SU-DHL-6 (cell line): Measurements from ENCODE around the gene RUNX2.

Experiments used
- H2AFZ ChIP-seq: fragments of 200-600 bp; sonication (generic); 2 replicates; pipeline ENCODE4 v1.6.1; 2014; ENCODE audit warnings: low read depth, mild to moderate bottlenecking, moderate library complexity, mixed read lengths, antibody characterized with exemption, low read length; ENCODE audit not compliant: severe bottlenecking
- H3F3A ChIP-seq: fragments of 200-600 bp; shearing (Covaris generic); 2 replicates; pipeline ENCODE4 v1.6.0; 2016; ENCODE audit warnings: antibody characterized with exemption, mild to moderate bottlenecking; ENCODE audit not compliant: insufficient read depth
- H3K27ac ChIP-seq: fragments of 200-600 bp; sonication (generic); 2 replicates; pipeline ENCODE4 v1.5.1; 2016; ENCODE audit warnings: low read depth, mild to moderate bottlenecking, low read length, moderate library complexity, mixed read lengths
- H3K27me3 ChIP-seq: fragments of 200-600 bp; sonication (generic), shearing (Covaris generic); 2 replicates; pipeline ENCODE4 v1.6.0; 2014; ENCODE audit warnings: mild to moderate bottlenecking, low read length
- H3K36me3 ChIP-seq: fragments of 200-600 bp; sonication (generic); 2 replicates; pipeline ENCODE4 v1.6.1; 2014; ENCODE audit warnings: mild to moderate bottlenecking, low read length, mixed read lengths
- H3K4me2 ChIP-seq: fragments of 300-600, 200-600 bp; shearing (Covaris generic), sonication (generic); 2 replicates; pipeline ENCODE4 v1.6.0; 2014; ENCODE audit warnings: low read length, low read depth, mild to moderate bottlenecking; ENCODE audit not compliant: poor library complexity, severe bottlenecking
- H3K4me3 ChIP-seq: fragments of 200-600 bp; sonication (generic); 2 replicates; pipeline ENCODE4 v1.5.1; 2014; ENCODE audit warnings: antibody characterized with exemption, low read length, mild to moderate bottlenecking, mixed read lengths; ENCODE audit not compliant: insufficient read depth, poor library complexity, severe bottlenecking
- H3K79me2 ChIP-seq: fragments of 200-600 bp; sonication (generic); 2 replicates; pipeline ENCODE4 v1.6.1; 2014; ENCODE audit warnings: mild to moderate bottlenecking, low read length, moderate library complexity; ENCODE audit not compliant: insufficient read depth
- H3K9ac ChIP-seq: fragments of 200-600 bp; sonication (generic); 2 replicates; pipeline ENCODE4 v1.7.0; 2014; ENCODE audit warnings: mild to moderate bottlenecking, low read length
- H3K9me2 ChIP-seq: fragments of 200-600 bp; sonication (generic); replicated peaks from 2 replicates; pipeline ENCODE4 v1.6.1; 2014; ENCODE audit warnings: low read length; ENCODE audit not compliant: insufficient read depth
- H3K9me3 ChIP-seq: fragments of 200-600 bp; sonication (generic); 2 replicates; pipeline ENCODE4 v1.6.1; 2014; ENCODE audit warnings: low read length, mixed read lengths; ENCODE audit not compliant: insufficient read depth
- H4K20me1 ChIP-seq: fragments of 200-600 bp; sonication (generic); 2 replicates; pipeline ENCODE4 v1.6.1; 2014; ENCODE audit warnings: low read depth, mild to moderate bottlenecking, antibody characterized with exemption, low read length, moderate library complexity, mixed read lengths
- EZH2phosphoT487 ChIP-seq: fragments of 200-600 bp; sonication (generic), shearing (Covaris generic); conservative IDR thresholded peaks from 2 replicates; pipeline ENCODE4 v1.6.1; 2018; ENCODE audit warnings: mild to moderate bottlenecking, antibody characterized with exemption, low read length, moderate library complexity, mixed read lengths
- TF ChIP-seq, protein P1 (sequence below): fragments of 200-600 bp; sonication (generic); IDR thresholded peaks from one replicate; pipeline ENCODE4 v1.5.1; 2017; ENCODE audit warnings: antibody characterized with exemption, mild to moderate bottlenecking, low read length, moderate library complexity; ENCODE audit not compliant: insufficient read depth, poor library complexity, severe bottlenecking

RUNX2 gene

DNA sequence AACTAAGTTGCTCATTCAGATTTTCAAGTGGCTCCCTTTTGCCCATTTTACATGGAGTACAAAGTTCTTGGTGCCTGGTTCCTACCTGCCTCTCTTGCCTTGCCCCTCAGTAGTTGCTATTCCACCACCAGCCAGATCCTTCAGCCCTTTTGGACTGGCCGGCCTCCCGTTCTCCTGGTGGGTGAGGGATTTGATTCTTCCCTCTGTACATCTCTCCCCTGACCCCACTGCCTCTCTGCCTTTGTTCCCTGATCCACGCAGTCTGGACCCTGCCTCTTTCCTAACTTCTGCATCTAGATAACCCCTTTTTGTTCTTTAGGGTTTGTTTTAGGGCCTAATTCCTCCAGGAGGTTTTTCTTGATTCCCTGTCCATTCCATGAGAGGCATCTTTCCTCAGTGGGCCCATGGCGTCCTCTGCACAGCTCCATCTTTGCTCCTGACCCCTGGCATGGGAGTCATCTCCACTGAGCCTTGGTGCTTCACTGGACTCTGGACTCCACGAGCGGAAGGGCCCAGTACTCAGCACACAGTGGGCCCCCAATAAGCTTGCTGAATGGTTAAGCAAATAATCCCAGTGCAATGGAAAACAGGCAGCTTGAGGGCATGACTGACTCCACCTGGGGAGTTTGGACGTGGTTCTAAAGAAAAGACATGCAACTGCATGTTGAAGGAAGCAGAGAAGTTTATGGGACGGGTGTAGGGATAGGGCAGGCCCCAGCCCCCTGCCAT lies 358.9 kb downstream of the RUNX2 start:
- peaks cover 14% of the 10 kb centered on the region; the same call in 1 of the 2 replicates for H3K9me3 ChIP-seq
- peaks cover 4% of the 10 kb centered on the region; the same call in 1 of the 2 replicates for H3F3A ChIP-seq
- no peak overlapping the region for H3K27ac ChIP-seq
- H3K4me3 ChIP-seq: no peak overlapping the region
- H3K36me3 ChIP-seq: 0 out of 2 replicates have a peak, but pooled peaks cover 4% of the 10 kb centered on the region
- H2AFZ ChIP-seq: no peak overlapping the region
- H3K9ac ChIP-seq: no peak overlapping the region
- TF ChIP-seq, protein P1, sequence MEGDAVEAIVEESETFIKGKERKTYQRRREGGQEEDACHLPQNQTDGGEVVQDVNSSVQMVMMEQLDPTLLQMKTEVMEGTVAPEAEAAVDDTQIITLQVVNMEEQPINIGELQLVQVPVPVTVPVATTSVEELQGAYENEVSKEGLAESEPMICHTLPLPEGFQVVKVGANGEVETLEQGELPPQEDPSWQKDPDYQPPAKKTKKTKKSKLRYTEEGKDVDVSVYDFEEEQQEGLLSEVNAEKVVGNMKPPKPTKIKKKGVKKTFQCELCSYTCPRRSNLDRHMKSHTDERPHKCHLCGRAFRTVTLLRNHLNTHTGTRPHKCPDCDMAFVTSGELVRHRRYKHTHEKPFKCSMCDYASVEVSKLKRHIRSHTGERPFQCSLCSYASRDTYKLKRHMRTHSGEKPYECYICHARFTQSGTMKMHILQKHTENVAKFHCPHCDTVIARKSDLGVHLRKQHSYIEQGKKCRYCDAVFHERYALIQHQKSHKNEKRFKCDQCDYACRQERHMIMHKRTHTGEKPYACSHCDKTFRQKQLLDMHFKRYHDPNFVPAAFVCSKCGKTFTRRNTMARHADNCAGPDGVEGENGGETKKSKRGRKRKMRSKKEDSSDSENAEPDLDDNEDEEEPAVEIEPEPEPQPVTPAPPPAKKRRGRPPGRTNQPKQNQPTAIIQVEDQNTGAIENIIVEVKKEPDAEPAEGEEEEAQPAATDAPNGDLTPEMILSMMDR: no peak
- no peak for TF ChIP-seq EZH2phosphoT487
- H3K27me3 ChIP-seq: no peaks in the 10 kb centered on the region
- no peaks in the 10 kb centered on the region for H4K20me1 ChIP-seq
- no peaks in the 10 kb centered on the region for H3K79me2 ChIP-seq
- no peaks in the 10 kb centered on the region for H3K9me2 ChIP-seq
- no peak overlapping the region for H3K4me2 ChIP-seq

DNA sequence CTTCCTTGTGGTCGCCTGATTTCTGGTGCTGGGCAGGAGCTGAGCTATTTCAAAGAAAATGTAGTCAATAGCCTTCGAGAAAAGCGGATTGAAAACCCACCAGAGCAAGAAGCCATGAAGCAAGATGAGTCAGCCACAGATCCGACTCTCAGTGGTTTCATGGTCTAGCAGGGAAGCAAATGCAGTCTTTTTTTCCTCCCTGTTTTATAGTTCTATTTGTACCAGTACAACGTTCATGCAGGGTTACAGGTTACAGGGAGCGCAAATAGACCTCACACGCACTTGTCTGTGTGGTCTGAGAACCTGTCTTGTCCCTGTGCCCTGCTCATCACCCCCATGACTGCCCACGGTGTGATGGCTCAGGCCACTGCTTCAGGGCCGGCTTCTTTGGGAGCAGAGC lies 359.4 kb downstream of the RUNX2 start:
- Histone ChIP-seq H2AFZ (no peak overlapping the region), H3K9me2 (no peaks in the 10 kb centered on the region), H3K27ac (no peak overlapping the region), H3K27me3 (no peaks in the 10 kb centered on the region), H3K4me3 (no peak overlapping the region), H3K4me2 (no peak overlapping the region), H4K20me1 (no peaks in the 10 kb centered on the region), H3K79me2 (no peaks in the 10 kb centered on the region), H3F3A (no peaks in the 10 kb centered on the region), H3K9ac (no peak overlapping the region), H3K36me3 (no peaks in the 10 kb centered on the region), H3K9me3 (0 out of 2 replicates have a peak, but pooled peaks cover 9% of the 10 kb centered on the region)
- no peak for TF ChIP-seq EZH2phosphoT487
- TF ChIP-seq, protein P1: no peak

DNA sequence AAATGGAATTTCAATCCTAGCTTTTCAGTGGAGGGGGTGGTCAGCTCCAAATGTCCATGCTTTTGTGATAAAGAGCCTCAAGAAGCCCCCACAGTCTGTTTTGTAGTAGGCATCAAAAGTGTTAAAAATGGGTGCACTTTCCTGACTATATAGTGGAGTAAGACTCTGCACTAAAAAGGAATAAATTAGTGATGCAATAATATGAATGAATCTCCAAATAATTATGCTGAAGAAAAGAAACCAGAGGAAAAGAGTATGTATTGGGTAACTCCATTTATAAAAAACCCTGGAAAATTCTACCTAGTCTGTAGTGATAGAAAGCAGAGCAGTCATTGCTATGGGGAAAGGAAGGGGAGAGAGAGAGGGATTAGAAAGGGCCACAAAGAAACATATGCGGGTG lies 360.1 kb downstream of the RUNX2 start:
- no peak overlapping the region for H3K27ac ChIP-seq
- H4K20me1 ChIP-seq: no peaks in the 10 kb centered on the region
- H3K27me3 ChIP-seq: no peaks in the 10 kb centered on the region
- H3K4me3 ChIP-seq: no peak overlapping the region
- H3K36me3 ChIP-seq: no peaks in the 10 kb centered on the region
- H3K9me3 ChIP-seq: 0 out of 2 replicates have a peak, but pooled peaks cover 3% of the 10 kb centered on the region
- H3K4me2 ChIP-seq: no peak overlapping the region
- no peak overlapping the region for H3K9ac ChIP-seq
- TF ChIP-seq EZH2phosphoT487: no peak
- TF ChIP-seq, protein P1: no peak
- no peaks in the 10 kb centered on the region for H3F3A ChIP-seq
- H3K79me2 ChIP-seq: no peaks in the 10 kb centered on the region
- no peaks in the 10 kb centered on the region for H3K9me2 ChIP-seq
- no peak overlapping the region for H2AFZ ChIP-seq
